Measurements from ENCODE around the gene TMEM198.

- TF ChIP-seq CTCF (conservative IDR thresholded peaks at IDR 0.05; ENCODE audit: low read length) (no peak), EZH2phosphoT487 (IDR thresholded peaks at IDR 0.05; ENCODE audit: borderline replicate concordance, low read depth, low read length) (no peak)
These were observed 25.8 kb downstream of the TMEM198 start for GRCh38 chr2:219569635-219570034.
